SIG-M5 treated with dmso at 0.1 percent for 504 hours (cell line): ENCODE results near the gene AHI1.

Source experiments
- DNase-seq: peaks from one replicate; lab custom pipeline; 2025; ENCODE audit not compliant: unreplicated experiment; lab: John Stamatoyannopoulos, UW

The AHI1 gene

DNA sequence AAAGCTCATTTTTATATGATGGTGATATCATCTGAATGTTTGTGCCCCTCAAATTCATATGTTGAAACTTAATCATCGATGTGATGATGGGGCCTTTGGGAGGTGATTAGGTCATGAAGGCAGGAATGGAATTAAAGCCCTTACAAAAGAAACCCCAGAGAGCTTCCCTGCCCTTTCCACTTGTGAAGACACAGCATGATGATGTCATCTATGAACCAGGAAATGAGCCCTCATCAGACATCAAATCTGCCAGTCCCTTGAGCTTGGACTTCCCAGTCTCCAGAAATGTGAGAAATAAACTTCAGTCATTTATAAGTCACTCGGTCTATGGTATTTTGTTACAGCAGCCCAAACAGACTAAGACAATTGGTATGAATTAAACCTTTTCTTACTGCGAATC is 163.4 kb downstream of the AHI1 start:
- no peak for DNase-seq

DNA sequence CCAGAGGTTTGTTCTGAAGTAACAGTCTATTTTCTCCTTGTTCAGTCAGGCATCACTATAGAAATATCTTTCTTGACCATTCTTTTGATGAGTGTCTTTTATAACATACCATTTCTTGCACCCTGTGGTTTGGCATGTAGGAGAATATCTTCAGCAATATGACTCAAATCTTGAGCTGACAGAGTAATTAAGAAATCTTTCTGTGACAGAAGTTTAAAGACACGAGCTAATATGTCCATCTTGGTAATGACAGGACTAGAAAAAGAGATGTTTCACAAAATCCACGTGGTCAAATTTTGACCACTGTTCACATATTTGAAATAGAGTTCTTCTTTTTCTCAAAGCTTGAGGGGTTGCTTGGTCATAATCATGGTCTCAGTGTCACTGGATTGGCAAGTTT is 166.5 kb downstream of the AHI1 start:
- DNase-seq = no peak

DNA sequence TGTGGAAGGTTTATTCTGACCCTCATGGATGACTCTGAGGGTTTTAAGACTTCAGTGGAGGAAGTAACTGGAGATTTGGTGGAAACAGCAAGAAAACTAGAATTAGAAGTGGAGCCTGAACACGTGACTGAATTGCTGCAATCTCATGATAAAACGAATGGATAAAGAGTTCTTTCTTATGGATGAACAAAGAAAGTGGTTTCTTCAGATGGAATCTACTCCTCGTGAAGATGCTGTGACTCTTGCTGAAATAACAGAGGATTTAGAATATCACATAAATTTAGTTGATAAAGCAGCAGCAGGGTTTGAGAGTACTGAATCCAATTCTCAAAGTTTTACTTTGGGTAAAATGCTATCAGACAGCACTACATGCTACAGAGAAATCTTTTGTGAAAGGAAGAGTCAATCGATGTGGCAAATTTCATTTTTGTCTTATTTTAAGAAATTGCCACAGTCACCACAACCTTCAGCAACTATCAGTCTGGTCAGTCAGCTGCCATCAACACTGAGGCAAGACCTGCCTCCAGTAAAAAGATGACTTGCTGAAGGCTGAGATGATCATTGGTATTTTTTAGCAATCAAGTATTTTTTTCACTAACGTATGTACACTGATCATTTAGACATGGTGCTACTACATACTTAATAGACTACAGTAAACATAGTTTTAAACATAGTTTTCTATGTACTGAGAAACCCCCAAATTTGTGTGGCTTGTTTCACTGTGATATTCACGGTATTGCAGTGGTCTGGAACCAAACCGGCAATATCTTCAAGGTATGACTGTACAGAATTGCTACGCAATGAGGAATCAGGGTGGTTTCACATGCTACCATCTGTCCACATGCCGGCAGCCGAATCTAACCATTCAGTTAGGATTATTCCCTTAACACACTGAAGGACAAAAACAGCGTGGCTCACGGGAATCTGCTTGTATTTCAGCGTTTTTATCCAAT is 167.4 kb downstream of the AHI1 start:
- DNase-seq = no peak

DNA sequence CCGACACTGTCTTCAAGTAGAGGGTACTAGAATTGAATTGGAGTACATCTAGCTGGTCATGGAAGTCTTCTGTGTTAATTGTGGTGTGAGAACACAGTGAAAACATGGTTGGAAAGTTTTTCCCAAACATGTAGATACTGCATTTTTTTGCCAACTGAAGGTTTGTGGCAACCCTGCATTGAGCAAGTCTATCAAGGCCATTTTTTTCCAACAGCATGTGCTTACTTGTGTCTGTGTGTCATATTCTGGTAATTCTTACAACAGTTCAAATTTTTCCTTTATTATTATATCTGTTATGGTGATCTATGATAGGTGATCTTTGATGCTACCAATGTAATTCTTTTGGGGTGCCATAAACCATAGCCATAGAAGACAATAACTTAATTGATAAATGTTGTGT is 169.4 kb downstream of the AHI1 start:
- no peak for DNase-seq

DNA sequence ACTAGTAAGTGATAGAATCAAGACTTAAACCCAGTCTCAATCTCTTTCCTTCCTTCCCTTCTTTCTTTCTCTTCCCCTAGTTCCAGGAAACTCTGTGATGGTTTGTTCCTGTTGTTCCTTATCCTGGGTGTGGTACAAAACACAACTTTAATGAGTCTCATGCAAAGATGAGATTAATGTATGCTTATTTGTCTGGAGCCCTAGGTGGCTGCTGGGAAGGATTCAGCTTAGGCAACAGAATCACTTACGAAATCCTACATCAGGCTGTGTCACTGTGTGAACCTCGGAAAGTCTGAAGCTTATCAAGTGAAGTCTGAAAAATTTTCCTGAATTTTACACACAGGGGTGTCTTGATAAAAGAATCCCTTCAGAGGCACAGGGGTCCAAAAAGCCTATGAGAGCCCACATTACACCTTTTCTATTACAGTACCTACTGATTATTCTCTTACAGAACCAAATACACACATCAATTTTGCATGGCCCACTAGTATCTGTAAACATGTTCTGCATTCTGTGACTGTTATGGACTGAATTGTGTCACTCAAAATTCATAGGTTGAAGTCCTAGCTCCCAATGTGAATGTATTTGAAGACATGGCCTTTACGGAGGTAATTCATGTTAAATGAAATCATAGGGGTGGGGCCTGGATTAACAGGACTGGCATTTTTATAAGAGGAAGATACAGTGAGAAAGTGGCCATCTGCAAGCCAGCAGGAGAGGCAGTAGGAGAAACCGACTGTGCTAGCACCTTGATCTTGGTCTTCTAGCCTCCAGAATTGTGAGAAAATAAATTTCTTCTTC is 171.7 kb downstream of the AHI1 start:
- DNase-seq = peak; percentile 75

DNA sequence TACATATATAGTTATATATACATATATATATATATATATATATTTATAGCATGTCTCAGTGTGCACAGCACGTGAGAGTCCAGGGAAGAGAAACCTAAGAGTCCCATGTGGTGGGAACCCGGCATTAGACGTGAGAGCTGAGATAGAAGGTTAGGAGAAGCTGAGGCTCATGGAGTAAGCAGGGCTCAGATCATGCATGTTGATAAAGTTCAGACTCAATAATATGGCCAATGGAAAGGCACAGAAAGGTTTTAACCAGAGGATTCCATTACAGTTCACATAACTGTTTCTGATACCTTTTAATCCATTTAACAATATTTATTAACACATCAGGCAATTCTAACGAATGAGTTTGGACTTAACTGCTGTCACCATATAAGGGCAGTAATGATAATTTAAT is 173.0 kb downstream of the AHI1 start:
- DNase-seq = no peak

DNA sequence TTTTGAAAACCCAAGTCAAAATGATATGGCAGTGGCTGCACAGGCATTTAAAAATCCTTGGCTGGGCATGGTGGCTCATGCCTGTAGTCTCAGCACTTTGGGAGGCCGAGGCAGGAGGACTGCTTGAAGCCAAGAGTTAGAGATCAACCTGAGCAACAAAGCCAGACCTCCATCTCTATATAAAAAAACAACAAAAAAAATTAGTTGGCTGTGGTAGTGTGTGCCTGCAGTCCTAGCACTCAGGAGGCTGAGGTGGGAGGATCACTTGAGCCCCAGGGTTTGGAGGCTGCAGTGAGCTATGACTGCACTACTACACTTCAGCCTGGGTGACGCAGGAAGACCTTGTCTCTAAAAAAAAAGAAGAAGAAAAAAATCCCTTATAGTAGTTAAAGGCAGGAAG is 173.6 kb downstream of the AHI1 start:
- no peak for DNase-seq

DNA sequence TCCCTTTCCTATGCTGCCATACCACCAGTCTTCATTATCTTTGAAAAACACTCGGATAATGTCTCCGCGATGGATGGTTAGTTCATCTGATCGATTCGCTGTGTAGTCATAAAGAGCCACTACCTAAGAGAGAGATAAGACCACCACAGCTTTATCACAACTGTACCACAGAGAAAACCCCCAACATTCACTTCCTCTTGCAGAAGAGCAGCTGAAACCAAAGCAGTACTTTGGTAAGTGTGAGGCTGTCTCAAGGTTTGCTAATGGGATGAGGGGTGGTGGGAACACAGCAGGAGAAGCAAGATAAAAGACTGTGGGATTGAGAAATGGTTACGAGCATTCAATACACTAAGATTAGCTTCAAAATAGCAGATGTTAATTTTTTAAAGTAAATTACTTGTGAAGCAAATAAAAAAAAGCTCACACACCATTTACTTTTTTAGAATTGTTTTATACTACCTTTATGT is 174.3 kb downstream of the AHI1 start:
- DNase-seq = peak; percentile 93

DNA sequence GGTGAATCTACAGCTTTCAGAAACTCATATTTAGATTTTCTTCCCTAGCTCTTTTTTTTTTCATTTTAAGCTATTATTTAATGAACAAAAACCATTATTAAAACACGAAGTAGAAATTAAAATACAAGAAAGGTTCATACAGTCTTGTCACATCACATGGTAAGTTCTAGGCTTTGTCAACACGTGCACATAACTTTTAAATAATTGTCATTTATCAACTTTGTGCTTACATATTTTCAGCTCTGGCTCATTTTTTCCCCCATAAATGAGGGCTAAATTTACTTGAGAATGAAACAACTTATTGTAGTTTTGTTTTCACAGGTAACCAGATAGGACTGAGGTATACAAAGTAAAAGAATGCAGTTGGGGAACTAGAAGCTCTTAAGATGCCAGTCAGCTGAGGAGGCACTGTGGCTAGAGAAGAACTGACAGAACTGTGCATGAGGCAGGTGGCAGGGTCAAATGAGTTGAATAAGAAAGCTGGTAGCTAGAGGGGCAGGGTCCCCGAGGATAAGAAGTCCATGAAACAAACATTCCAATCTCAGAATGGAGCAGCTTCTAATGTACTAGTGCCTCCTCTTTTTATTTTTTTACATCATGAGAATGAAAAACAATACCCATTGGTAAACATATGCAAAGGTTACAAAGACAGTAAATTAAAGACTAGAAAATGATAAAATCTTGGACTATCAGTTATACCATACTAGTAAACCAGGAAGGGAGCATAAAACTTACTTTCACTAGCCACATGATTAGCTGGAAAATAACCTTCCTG is 174.9 kb downstream of the AHI1 start:
- no peak for DNase-seq

DNA sequence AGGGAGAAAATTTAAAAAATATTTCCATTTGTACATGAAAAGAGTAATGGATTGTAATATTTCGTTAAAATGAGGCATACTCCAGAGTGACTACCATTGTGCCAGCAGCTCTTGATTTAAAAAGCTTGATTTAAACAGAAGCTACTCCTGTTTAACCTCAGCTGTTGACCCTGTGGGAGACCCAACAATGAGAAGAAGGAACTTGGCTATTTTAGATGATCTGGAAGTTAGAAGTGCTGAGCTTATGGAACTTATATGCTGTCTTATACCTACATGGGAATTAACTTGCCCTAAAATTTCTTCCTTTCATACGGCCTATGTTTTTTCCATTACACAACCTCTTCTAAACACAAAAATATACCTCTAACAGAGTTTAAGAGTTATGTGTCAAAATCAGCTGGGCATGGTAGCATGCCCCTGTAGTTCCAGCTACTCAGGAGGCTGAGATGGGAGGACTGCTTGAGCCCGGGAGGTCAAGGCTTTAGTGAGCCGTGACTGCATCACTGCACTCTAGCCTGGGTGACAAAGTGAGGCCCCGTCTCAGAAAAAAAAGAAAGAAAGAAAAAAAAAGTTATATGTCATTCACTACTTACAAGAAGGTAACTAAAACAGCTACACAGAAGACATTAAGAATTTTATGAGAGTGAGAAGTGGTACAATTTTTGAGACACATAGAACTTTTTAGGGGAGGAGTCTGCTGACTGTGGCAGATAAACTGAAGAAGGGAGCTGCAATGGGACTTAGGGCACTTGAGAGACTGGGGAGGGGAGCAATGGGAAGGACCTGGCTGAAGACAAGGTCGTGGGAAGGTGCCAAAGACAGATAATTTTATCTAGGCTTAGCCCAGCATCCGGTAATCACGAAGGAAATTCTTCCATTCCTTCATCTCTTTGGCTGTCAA is 176.6 kb downstream of the AHI1 start:
- DNase-seq = no peak

DNA sequence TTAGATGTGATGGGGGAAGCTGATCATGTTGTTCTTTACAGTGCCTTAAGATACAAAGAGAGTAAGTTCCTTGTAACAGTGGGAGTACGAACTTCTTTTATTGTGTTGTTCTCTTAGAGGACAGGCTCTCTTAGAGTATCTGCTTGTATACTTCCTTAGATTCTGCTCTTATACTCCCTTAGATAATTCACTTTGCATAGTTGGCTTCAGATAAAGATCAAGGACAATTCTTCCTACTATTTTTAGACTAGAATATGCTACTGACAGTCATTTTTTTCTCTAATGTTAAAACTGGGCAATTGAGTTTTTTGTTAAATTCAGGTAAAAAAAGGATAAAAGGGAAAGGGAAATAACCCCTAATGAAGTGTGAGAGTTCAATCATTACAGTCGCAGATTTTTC is 177.7 kb downstream of the AHI1 start:
- DNase-seq = no peak

DNA sequence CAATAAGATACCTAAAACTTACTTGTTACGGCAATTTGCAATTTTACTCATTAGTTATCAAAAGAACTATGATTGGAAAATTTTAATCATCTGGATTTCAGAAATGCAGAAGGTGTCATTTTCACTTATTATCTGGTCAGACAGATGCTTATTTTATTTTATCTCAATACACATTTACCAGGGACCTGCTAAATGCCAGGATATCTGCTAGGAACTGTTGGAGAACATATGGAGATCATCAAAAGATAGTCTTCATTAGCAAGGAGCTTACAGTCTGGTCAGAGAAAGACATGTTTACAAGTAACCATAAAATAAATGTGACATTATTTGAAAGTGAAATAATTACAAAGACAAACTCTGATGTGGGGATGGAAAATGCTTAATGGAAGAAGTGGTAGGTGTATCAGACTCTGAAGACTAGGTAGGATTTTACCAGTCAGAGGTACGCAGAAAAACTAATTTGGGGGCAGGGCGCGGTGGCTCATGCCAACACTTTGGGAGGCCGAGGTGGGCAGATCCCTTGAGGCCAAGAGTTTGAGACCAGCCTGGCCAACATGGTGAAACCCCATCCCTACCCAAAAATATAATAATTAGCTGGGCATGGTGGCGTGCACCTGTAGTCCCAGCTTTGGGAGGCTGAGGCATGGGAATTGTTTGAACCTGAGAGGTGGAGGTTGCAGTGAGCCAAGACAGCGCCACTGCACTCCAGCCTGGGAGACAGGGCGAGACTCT is 178.6 kb downstream of the AHI1 start:
- DNase-seq = no peak

DNA sequence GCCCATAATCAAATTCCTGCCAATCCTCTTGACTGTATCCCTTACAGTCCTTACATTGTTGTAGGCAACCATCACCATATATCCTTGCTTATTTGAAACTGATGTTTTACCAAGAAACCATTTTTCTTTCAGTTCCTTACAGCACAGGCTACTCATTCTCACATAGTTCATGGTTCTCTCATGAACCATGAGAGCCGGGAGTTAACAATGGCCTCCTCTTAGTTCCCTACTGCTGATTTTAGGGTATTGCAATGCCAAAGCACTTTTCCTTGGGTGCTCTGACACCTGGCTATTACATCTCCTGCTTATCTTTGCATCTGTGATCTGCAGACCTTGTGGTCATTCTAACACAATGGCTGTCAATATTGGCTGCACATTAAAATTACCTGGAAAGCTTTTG is 183.0 kb downstream of the AHI1 start:
- no peak for DNase-seq

DNA sequence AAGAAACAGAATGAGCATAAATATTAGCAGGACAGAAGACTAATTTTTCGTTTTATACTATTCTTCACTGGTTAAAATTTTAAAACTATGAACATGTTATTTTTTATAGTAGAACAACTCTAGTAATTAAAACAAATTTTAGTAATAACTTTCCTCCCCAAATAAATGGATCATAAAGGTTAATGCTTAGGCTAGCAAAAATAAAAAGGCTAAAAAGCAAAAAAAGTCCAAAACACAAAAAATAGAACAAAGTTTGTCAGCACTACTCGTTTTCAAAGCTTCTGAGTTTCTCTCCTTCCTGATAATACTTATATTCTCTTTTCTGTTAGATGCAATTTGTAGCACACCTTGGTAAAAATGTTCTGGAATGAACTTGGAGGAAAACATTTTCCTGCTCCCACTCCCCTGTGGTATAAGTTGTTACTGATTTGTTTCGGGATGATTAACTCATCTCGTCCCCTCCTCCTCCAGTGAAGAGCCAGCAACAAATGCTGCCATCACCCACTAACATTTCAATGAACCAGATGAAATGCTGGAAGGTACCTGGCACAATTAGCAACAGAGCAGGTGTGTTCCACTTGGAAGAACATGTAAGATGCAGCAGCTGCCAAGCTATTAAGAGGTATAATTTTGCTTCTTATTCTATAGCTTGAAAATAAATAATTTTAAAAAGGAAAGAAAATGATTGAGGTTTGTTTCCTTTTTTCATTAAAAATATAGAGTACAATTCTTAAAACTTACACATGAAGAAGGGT is 185.9 kb downstream of the AHI1 start:
- DNase-seq = no peak

DNA sequence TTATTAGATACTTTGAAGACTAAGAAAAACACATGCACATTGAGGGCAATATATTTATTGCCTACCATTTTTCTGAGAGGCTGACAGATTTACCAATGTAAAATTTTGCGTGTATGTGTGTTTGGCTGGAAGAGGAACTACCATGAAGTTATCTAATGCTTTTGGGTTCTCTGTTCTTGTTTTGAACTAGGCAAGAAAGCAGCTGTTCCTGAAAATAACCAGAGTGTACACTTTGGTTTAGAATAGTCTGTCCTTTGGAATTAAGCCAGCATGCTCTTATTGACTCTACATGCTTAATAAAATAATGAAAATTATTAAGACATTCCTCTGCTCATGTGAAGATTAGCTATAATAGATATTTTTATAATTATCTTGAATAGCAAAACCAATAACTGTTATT is 187.2 kb downstream of the AHI1 start:
- DNase-seq = peak; percentile 52

DNA sequence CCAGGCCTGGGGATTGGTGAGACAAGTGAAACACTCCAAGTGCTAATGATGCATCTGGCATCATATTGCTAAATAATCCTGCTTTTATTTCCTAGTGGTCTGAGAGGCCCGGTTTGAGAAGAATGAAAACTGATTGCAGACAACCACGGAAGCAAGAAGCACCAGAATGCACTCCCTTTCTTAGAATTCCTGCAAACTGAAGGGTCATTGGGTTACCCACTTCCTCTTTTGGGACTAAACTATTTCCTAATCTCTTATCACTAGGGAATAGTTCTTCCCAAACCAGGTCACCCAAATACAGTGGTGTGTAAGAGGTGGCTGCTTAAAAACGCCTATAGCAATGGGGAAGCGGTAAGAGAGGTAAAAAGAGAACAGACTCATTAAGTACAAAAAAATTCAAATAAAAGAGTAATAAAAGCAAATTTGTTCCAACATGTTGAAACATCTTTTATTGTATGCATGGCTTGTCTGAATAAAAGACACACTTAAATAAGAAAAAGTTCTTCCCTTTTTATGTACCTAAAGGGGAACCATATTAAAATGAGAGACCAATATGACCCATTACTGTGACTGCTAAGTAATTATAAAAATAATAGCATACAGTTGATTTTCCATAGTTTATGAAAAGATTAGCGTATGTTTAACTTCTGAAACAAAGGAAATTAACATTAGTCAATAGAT is 190.7 kb downstream of the AHI1 start:
- DNase-seq = peak; percentile 71

DNA sequence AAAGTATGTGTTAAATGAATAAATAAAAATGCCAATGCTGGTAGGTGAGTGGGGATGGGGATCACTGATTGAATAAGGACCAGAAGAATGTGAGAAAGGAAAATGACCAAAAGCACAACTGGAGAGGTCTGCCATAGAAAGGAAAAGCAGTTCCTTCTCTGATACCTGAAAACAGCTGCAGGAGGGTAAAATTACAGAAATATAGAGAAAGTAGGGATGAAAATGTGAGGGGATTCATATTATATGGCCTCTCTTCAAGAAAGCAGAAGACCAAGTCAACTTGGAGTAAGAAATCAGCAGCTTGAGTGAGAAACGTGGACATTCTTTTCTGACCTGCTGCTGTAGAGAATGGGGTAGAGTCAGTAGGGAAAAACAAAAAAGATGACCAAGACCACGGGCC is 191.4 kb downstream of the AHI1 start:
- no peak for DNase-seq

DNA sequence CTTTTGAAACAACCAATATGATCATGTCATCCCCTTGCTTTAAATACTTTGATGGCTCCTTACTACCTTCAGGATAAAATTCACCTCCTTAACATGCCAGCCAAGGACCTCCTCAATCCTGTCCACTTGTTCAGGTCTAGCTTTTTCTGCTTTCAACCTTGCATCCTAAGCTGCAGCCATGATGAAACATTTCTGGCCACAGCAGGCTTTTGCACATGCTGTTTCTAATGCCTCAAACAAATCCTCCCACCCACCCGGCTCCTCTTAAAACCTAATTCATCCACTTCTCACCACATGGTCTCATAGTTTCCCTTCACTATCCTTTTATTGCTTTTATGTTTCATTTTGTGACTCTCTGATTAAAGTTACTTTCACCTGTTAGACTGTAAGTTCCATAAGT is 191.9 kb downstream of the AHI1 start:
- no peak for DNase-seq
